ENCODE results near the gene GRIK1.

Gene GRIK1

DNA sequence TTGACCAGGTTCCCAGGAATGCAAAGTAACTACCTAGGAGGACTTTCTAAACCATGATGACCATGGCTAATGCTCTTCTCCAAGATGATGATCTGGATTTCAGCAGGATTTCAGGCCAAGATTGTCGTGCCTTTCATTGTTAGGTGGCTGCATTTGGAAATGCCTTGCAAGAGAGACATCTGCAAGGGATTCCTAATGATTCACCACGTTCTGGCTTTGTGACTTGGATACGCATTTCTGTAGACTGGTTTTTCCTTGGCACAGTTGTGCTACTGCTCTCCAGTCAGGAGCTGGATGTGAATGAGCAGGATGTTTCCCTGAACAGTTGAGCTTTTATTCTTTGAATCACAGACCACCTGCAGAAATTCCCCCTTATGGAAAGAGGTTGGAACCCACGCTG is 428.7 kb downstream of the GRIK1 start:
- no peak for DNase-seq

DNA sequence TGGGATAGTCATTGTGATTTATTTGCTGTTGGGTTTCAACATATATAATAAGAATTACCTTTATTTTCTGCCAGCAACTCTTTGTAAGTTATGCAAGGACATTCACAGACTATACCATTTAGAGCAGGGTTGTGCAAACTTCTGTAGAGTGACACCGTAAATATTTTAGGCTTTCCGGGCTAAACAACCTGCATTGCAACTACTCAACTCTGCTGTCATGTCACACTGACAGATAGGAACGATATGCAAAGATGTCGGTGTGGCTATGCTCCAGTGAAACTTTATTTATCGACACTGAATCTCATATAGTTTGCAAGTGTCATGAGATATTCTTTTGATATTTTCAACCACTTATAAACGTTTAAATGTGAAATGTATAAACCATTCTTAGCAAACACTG is 430.7 kb downstream of the GRIK1 start:
- DNase-seq = no peak

DNA sequence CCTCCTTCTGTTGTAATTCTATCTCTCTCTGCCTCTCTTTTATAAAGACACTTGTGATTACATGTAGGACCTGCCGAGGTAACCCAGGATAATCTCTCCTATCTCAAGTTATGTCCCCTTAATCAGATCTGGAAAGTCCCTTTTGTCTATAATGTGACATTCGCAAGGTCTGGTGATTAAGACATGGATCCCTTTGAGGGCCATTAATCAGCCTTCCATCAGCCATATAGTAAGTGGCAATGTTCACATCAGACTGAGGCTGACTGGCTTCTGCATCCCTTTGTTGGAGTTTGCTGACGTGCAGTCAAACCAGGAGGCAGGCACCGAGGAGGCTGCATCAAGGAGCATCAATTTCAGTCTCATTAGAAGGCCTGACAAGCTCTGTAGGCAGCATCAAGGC is 431.5 kb downstream of the GRIK1 start:
- DNase-seq = no peak

DNA sequence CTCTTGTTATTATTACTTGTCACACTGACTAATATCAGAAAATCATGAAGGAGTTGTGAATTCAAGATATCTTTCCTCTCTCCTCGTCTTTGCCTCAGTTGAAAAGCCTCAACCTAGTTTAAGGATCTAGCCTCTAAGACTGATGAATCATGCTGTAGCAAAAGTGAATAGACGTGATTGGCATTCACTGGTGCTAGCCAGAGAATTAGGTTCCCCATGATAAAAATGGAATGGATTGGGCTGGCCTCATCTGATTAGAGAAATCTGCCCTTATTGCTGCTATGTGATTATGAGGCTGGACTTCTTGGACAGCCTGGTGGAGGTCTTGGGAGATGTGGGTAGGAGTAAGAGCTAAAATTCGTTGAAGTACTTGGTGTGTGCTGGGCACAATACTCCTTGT is 432.8 kb downstream of the GRIK1 start:
- no peak for DNase-seq

DNA sequence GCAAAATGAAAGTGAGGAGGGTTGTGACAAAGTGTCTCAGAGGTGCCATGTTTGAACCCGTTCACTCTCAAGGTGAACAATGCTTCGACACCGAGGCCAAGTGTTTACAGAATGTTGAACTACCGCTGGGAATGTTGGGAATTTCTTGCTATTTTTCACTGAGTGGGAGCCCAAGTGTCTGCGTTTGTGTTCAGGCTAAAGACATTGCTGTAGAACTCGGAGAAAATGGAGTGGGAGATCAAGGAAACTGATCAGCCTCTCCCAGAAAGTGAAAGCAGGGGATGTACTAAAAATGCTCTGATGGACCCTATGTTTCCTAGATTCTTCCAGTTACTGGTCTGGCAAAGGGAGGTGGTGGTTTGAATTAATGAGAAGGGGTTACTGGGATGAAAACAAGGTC is 433.6 kb downstream of the GRIK1 start:
- no peak for DNase-seq

DNA sequence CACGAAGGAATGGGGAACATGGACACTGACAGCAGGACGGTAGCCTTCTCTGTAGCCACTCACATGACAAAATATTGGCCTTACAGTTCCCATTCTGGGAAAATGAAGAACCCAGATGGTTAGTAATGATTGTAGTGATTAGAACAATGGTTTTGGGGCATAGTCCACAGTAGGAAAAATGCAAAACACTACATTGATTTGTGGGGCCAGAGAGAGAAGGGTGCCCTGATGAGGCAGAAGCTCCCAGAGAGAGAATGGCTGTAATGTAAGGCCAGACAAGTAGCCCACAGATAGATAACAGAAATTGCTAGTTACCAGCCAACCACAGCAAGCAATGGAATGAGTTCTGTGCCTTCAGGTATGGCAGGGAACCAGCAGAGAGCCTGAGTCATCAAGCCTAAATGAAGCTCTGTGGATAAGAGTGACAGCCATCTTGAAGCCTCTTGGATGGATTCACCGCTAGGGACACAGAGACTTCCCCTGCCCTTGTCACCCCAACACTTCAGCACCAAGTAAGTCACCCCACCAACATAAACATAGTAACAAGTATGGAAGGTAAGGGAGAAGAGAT is 435.0 kb downstream of the GRIK1 start:
- DNase-seq = no peak

DNA sequence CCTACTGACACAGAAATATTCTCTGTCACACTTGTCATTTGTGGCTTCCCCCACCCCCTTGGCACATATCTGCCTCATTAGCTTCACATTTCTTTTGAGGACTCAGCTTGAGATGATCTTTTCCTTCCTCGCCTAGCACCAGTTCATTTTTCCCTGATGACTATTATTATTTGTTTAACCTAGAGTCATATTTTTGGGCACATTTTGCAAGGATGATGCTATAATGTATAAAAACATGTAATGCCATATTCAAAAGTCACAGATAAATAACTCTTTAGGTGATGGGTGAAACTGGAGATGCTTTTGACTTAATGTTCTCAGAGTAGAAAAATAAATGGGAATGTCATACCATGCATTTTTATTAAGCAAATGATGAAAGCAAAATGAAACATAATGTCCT is 438.3 kb downstream of the GRIK1 start:
- no peak for DNase-seq

DNA sequence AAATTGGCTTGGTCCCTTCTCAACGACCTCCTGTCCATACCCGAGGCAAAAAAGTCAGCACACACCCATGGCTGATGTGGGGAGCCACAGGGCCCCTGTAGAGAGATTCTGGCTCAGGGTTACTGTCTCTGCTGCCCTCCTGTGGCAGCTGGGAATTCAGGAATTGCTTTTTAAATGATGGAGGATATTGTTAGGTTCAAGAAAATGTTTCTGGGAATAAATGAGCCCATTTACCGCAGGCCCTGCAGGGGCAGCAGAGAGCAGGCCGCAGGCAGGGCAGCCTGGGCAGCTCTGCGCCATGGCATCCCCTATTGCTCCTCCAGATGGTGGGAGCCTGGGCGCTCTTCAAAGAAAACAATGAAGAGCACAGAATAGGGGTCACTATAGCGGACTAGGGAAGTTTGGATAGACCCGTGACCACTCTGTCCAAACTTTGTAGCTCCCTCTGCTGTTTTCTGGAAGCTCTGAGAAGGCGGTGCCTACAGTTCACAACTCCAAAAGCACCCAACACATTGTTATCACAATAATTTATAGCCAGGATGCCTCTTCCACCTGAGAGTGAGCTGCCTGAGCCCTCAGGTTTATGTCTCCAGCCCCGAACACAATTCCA is 440.0 kb downstream of the GRIK1 start:
- DNase-seq = peak in 1 of 2 donors; percentile 2

DNA sequence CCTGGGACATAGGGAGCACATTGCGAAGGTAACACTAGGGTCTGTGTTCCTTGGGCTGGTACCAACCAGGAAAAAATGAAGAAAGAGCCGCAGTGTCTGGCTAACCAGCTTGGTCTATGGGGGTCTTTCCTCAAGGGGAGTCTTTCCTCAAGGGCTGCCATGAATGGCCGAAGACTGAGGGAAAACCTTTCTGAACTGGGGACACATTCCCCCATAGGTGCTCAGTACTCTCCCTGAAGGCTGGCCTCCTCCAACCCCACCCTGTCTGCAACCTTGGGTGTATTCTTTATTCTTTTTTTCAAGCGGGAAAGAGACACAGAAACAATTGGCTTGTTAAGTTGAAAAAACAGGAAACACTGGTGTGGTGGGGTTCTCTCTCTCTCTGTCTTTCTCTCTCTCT is 440.6 kb downstream of the GRIK1 start:
- no peak for DNase-seq

DNA sequence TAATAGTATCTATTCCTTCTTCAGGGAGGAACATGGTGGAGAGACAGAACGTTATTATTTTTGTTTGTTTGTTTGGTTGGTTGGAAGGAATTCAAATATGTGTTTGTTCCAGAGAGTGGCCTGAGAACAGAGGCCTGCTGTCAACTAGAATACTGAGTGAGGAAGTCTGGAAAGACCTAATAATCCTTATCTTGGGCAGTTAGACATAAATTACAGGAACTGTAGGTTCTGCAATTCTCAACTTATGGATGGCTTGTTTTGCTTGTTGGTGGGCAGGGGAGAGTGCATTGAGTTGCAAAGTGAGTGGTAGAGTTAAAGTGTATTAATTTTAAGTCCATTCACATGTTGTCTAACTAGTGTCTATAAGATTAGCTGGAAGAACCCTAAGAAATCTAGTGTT is 443.5 kb downstream of the GRIK1 start:
- DNase-seq = no peak

DNA sequence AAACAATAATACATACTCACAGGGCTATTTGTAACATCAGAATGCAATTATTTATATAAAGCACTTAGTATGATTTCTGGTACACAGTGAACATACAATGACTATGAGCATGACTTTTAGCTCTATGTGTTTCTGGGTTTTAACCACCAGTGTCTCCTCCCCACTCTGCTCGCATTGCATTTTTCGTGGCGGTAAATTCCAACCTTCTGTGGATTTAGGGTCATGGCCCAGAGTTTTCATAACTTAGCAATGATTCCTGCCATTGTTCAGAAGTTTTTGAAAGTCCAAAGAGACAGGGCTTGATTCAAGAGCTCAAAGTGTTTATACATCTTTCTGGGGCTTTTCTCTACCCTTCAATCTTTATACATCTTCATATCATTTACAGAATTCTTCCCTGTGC is 449.8 kb downstream of the GRIK1 start:
- DNase-seq = no peak

DNA sequence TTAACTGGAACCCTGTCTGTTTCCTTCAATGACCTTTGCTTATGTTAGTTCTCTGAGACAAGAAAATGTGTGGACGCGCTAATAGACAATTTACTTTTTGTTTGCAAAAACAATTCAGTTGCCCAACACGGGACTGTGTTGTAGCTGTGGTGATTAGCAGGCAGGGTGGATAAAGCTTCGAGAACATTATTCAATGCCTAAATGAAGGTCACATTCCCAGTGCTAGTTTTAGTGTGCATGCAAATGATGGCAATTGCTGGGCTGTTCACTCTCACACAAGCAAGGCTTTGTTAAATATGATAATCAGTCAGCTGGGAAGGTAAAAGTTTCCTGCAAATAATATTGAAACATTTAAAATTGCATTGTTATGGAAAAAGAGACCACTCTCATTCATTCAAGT is 452.6 kb downstream of the GRIK1 start:
- DNase-seq = no peak

Data from stimulated activated CD4-positive, alpha-beta T cell treated with anti-CD3 and anti-CD28 coated beads, Interleukin-2, amount 100 ng/mL, for 24 hours (primary cell).